HPDE6-E6E7 (cell line): Measurements from ENCODE around the gene CELSR1.
A peak's percentile ranks its signal among the peaks of the same experiment; 100 is the strongest.

Experiments
- DNase-seq: peaks from one replicate; pipeline ENCODE4 v3.0.0; 2011; ENCODE audit warnings: missing footprints; ENCODE audit errors: extremely low spot score

The CELSR1 gene

DNA sequence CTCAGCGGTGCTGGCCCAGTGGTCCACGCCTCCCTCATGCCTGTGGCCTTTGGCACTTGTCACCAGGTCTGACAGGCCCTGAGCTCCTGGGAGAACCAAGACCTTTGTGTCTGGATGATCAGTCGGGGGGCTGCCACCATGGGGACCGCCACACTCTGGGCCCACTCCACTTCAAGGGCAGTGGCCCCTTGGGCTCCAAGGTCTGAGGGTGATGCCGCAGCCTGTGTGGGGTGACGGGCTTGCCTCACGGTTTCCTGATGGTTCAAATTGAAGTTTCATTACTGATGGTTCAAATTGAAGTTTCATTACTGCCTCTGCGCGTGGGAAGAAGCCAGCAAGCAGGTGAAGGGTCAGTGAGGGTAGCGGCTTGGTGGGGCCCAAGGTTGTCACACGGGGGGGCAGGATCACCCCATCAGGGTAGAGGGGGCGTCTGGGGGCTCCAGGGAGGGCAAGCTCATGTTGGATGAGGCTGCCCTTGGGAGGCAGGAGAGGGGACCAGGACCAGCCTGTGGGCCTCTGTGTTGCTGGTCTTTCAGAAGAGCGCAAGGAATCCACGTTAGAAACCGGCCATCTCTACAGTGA is 174.4 kb downstream of the CELSR1 start:
- no peak for DNase-seq

DNA sequence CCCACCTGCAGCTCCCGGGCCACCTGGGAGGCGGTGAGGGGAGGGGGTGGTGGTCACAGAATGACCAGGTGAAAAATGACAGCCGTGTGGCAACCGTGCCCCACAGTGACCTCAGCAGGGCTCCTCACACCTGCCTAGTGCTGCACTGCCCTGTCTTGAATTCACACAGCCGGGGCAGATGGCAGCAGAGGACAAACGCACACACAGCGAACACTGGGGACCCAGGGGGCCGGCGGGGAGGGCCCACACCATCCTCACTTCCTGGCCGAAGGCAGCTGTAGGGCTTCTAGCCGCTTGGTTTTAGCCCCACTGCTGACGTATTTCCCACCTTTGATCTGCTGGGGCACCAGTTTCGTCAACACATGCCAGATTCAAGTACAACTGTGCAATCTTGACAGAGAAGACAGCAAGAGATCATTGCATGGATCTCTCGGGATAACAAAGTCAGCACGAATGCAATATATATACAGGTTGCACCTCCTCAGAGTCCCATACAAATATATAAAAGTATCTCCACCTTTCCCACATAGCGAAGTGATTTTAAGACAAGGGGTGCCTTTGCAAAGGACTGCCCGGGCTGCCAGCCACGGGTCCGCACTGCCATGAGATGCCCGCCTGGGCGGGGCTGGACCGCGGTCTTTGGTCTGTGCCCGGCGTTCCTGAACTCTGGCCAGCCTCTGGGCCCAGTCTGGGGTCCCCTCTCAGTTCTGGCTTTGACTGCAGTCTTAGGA is 175.1 kb downstream of the CELSR1 start:
- DNase-seq = no peak

DNA sequence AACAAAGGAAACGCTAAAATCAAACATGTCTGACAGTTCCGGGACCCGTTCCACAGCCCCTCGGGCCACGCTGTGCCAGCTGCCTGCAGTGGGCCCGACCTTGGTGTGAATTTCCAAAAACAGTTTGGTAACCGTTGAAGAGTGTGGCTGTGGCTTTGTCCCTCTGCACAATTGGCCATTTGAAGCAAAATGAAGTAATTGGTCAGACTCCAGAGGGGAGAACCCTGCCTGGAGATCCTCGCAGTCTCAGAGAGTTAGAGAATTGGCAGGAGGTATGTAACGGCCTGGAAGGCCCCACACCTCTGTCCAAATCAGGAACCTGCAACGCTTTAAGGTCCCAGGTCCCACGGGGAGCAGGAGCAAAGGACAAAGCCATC is 175.6 kb downstream of the CELSR1 start:
- DNase-seq = no peak

DNA sequence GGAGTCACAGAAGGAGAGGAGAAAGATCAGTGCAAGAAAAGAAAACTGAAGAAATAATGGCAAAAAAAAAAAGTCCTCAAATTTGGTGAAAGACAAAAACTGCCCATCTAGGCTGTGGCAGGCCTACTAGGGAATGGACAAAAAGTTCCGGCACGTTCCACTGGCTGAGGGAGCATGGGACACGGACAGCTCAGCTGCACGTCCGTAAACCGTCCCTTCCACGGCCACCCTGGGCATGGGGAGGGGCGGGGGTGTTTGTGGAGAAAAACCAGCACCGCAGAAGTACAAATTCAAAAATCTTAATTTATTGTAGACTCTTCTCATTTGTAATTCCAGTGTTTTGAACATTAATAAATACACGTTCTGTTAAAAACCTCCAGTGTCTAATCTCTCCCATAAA is 176.5 kb downstream of the CELSR1 start:
- DNase-seq = no peak

DNA sequence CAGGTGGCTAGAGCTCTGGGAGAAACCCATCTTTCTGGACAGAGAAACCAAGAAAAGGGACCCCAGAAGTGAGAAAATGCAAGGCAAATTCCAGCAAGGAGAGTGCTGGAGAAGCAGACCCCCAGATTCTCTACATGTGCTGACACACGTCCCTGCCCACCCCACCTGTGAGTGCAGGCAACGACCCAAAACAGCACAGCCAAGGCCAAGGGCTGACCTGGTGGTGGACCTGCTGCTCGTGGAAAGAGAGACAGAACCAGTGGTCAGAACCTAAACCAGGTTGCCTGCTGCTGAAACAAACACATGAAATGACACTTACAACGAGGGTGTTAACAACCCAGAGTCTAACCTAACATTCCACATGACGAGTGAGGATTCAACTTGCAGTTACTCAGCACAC is 177.3 kb downstream of the CELSR1 start:
- no peak for DNase-seq

DNA sequence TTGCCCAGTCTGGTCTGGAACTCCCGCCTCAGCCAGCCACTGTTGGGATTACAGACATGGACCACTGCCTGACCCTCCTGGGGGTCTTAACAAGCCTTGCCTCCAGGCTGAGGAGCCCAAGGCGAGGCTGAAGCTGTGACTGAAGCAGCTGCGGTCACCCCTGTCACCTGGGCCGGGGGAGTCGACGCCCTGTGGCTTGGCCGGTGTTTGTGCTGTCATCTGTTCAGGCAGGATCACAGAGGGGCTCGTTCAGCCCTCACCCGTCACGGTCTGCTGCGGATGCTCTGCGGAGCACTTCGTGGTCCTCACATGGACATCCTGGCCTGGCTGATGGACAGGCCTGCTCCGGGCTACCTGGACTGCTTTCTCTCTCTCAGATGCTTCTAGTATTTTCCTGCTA is 178.1 kb downstream of the CELSR1 start:
- no peak for DNase-seq

DNA sequence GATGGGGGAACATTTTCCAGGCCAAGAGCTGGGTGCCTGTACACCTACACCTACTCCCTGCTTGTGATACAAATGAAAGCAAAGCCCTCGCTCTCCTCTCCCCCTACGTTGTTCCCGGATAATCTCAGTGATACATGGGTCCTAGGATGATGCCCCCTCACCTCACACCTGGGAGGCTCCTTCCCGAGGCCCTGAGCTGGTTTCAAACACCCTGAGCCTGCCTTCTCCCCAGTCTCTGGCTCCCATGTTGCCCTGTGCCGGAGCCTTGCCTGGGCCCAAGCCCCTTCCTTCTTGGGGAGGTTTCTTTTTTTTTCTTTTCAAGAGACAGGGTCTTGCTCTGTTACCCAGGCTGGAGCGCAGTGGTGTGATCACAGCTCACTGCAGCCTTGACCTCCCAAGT is 178.7 kb downstream of the CELSR1 start:
- DNase-seq = no peak

DNA sequence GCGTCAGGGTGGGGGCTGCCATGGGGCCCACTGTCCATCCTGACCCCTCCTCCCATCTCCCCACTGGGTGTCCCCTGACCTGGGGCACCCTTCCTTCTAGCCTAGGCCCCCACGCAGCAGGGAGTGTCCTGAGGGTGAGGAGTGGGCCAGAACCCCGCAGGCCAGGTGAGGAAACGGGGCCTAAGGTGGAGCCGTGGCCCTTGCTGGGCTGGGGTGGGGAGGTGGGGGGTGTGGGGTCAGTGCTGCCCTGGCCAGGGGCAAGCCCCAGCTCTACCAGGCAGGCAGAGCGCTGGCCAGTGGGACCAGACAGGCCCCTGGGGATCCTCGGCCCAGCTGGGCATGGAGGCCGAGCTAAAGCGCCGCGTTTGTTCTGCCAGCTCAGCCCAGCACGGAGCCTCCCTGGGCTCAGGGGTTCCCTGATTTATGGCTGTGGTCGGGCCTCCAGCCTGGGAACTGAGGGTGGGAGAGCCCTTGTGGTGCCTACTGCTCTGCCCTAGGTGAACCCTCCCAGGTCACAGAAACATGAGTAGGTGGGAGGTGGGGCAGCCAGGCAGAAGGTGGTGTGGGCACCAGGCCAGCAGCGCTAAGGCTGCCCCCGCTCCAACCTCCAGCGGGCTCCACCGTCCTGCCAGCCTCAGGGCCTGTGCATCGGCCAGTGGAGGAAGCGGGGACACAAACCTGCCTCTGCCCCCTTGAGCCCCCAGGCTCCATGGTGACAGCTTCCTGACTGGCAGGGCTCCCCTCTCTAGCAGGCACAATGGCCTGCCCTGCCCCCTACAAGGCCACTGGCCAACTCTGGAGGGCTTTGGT is 179.5 kb downstream of the CELSR1 start:
- no peak for DNase-seq

DNA sequence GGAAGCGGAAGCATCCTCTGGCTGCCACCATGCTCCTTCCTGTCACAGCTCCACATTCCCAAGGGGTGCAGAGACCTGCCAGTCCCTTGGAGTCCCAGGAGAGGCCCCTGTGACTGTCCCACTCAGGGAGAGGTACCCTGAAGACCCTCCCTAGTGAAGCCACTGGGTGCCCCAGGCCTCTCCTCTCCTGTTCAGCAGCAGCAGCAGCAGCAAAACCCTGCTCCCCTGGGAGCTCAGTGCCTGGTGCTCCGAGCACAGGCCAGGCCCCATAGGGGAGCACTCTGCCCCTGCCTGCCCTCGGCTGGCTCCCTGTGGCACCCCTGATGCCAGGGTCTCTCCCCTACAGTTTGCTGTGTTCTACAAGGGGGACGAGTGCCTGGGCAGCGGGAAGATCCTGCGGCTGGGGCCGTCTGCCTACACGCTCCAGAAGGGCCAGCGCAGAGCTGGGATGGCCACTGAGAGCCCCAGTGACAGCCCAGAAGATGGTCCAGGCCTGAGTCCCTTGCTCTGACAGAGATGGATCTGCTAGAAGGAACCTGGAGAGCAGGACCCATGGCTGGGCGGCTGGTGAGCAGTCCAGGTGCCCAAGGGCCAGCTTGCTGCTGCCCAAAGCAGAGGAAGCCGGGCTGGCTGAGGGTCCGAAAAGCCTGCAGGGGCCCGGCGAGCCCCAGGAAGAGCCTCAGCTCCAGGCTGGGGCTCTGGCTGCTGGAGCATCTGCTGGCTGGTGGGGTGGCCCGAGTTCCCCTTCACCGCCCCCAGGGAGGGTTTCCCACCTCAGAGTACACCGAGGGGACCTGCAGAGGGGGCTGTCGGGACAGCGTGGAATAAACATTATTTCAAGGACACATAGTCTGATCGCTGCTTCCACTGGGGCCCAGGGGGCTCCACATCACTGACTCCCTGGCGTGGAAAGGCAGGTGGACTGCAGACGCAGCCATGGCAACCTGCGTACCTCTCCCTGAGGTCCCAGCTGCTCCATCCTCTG is 180.6 kb downstream of the CELSR1 start:
- no peak for DNase-seq

DNA sequence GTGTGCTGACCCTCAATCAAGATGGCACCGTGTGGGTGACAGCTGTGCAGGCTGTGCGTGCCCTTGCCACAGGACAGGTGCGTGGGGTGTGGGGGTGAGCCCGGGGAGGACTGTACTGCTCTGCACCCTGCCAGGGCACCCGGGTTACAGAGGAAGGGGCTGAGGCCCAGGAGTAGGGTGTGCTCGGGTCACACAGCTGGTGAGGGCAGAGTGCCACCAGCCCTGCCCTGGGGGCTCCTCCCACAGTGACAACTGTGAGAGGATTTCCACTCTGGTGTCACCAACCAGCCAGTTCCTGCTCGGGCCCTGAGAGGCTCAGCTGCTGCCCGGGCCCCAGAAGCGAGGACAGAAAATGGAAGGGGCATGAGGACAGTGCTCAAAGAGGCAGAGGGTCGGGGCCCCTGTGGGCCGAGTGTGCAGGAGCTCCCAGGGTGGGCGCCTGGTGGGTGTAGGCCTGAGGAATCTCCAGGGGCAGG is 181.4 kb downstream of the CELSR1 start:
- no peak for DNase-seq

DNA sequence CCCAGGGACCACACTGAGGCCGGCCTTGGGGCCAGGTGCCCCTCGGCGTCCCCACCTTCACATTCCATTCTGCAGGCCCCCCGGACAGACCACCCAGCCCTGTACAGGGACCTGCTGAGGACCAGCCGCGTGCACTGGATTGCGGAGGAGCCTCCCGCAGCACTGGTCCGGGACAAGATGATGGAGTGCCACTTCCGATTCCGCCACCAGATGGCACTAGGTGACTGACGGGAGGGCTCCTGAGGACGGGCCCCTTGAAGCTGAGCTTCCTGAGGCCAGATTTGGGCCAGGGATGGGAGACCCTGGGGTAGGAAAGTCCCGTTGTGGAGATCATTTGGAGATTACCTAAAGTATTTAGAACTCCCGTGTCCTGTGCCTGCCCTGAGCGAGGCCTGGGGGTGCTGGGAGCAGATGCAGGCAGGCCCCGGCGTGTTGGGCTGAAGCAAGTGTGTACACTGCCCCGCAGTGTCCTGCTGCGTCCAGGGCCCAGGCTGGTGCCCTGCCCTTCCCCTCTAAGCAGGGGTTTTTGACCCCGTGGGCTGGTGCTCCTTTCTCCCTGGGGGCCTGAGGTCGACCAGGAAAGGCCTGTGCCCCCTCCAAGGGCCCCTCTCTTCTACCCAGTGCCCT is 181.9 kb downstream of the CELSR1 start:
- peak; percentile 64 for DNase-seq

DNA sequence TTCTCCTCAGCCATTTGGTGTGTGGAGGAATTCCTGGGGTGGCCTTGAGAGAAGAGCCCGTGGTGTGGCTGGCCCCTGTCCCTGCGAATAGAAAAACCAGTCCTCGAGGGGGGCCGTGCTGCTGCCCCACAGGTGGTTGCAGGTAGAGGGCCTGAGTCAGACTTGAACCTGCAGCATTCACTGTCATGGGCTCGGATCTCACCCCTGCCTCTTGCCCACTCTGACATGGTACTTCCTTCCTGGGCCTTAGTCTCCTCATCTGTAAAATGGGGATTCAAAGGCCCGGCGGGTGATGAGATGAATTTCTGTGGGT is 182.5 kb downstream of the CELSR1 start:
- DNase-seq = no peak

DNA sequence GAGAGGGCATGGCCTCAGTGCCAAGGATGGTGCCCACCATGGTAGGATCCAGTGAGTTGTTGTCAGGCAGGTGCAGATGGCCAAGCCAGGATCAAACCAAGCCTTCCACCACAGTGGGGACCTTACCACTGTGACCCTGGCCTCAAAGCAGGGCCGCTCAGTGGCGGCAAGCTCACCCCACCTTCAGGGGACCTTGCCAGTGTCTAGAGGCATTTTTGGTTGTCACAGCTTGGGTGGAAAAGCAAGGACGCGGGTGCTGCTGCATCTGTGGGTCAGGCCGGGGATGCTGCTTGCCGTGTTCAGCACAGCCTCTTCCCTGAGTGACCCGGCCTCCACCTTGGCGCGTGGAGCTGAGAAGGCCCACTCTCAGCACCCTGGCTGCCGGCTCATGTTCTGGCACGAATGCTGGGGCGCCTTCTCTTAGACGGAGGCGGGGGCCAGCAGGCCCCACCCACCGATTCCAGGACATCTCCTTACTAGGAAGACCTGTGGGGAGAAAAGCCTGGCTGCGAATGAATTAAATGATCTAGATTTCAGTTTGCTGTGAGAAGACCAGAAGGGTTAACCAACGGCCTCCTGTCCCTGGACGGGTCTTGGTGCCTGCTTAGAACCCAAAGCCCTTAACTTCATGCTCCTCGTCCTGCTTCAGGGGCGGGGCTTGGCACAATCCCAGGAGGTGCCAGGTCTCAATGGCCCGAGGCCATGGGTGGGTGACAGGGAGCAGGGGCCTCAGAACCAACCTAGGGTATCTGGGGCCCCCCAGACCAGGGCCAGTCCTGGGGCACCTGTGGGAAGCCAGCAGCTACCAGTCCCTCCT is 183.0 kb downstream of the CELSR1 start:
- DNase-seq = no peak

DNA sequence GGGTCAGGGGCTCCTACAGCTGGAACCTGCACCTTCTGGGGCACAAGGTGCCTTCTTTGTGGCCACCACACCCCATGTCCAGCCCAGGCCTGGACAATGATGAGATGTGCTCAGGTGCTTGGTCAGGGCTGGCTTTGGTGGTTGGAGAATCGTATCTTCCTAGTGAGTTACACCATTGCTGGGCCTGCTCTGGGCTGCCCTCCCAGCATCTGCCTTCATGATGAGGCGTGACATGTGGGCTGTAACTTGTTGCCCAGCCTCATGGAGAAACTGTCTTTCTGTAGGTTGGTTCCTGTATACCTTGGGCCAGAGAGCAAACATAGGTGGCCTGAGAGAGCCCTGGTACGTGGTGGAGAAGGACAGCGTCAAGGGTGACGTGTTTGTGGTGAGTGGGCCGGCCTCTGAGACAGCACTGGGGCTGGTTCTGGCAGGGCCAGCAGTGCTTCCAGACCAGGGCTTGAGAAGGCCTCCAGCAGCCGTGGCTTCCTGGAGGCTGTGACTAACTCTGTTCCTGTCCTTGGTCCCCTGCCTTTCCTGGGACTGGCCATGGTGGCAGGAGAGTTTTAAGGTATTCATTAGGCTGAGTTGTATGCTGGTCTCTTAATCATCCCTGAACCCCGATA is 183.8 kb downstream of the CELSR1 start:
- DNase-seq = no peak

DNA sequence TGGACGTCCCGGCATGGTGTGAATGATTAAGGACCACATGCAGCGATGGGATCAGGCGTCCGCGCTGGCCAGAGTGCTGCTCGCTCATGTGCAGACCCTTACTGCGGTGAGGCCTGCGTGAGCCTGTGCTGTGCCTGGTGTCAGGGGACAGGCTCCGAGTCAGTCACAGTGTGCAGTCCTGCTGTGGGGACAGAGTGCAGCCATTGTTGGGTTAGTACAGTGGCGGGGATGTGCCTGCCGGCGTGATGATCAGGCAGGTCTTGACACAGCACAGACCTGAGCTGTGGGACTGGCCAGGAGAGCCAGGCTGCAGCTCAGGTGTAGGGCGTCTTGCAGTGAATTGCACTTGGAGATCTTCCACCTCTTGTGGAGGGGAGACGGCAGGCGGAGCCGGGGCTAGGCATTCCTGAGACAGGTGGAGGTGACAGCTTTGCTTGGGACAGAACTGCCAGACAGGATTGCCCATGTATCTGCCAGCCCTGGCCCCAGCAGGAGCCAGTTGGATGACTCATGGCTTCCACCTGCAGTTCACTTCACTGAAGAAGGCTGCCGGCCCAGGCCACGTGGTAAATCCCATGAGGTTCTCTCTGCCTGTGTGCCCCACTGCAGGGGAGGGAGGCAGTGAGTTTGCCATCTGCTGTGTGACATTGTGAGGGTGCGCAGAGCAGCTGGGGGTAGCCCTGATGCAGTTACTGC is 184.6 kb downstream of the CELSR1 start:
- DNase-seq = peak; percentile 72

DNA sequence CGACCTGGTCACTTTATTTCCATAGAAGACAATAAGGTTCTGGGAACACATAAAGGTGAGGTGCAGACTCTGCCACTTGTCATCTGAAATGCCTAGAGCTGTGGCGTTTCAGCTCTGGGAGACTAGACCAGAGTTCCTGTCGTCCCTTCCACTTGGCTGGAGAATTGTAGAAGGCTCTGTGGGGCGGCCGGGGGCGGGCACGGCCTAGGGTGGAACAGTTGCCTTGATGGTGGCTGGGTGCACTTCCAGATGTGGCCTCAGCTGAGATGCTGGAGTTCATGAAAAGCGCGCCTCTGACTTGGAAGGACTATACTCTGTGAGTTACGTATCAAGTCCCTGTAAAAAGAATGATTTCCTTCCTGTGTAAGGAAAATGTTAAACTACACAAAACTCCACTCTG is 185.1 kb downstream of the CELSR1 start:
- DNase-seq = no peak

DNA sequence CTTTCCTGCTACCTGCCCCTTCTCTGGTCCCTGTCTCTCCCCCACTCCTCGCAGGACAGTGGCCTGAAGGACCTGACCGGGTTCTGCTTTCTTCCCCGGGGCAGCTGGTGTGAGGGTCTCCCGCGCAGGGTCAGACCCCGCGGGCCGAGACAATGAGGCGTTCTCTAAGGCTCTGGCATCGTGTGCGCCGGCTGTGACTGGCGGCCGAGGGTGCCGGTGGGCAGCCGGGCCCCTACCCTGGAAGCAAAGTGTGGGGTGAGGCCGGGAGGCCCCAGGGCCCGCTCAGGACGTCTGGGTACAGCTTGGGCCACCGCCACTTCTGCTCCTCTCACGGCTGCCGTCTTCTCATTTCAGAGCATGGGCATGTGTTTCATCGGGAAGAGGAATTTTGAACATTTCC is 185.7 kb downstream of the CELSR1 start:
- no peak for DNase-seq

DNA sequence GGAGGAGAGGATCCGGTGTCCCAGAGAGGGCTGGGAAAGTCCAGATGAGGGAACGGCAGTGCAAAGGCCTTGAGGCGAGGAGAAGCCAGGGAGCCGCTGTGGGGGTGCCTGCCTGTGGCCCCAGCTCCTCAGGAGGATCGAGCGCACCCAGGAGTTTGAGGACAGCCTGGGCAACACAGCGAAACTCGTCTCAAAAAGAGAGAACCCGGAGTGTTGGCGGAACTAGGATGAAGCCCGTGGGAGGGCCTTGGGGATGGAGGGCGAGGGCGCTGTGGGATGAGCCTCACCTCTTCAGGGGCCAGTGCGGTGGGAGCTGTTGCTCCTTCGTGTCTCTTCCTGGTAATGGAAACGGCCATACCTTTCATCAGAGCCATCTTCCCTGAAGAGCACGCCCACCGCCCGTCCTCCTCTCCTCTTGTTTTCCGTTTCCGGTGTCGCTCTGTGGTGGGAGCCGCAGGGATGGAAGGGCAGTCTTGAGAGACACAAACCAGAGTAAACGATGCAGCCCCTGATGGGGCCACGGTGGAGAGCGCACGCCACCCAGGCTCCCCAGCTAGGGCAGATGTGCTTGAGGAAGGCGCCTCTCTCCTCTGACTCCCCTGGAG is 186.2 kb downstream of the CELSR1 start:
- no peak for DNase-seq

DNA sequence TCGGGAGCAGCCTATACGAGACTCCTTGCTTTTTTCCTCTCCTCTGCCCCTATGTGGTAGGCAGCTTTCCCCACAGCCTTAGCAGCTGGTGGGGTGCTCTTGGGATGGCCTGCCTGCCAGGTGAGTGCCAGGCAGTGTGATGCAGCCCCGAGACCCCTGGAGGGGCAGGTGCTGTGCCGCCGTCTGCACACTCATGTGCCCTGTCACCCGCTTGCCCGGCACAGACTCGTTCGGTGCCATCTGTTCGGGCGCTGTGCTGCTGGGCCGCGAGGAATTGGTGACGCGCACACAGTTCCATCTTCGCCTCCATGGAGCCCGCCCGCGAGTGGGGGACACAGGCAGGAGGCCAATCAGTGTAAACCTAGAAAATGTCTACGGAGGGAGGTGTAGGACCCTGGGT is 186.8 kb downstream of the CELSR1 start:
- DNase-seq = no peak
